Measurements from ENCODE around the gene CYP2R1. TPM values are rescaled to one million over a fixed set of nuclear protein-coding genes. Genes with fewer than 3 reads are reported as not detected.

Gene CYP2R1
- total RNA-seq, 1 donor from 2014 or later, result 22.0 TPM

- H3K4me1 Mint-ChIP-seq, result no peaks in the 10 kb centered on the region
- no peak overlapping the region for H3K4me3 Mint-ChIP-seq
- no peak for TF ChIP-seq CTCF (IDR thresholded peaks at IDR 0.05)
- ChIA-PET CTCF (no interaction called here), POLR2A (interaction anchor here (0.5 kb wide), 1 partner anchor 186 kb away, joined by 5 read pairs; no protein-coding TSS in a partner anchor)
- H3K9me3 Mint-ChIP-seq, result no peaks in the 10 kb centered on the region
- intact Hi-C loops (cut with micrococcal nuclease), result no loop called here
- H3K27ac Mint-ChIP-seq, result no peak overlapping the region
- H3K36me3 Mint-ChIP-seq (ENCODE audit: low read depth), result no peaks in the 10 kb centered on the region
- no peak for DNase-seq
- ATAC-seq (ENCODE audit: low read depth), result no peak
- peaks cover 2% of the 10 kb centered on the region for H3K27me3 Mint-ChIP-seq
These were observed 56.2 kb downstream of the CYP2R1 start for GRCh38 chr11:14835496-14836492.

Other genes starting within 250 kb of the CYP2R1 start
- 11.3 and 13.4 TPM in 2 replicates for gene PDE3B, start 248.4 kb downstream of the CYP2R1 start, total RNA-seq
- gene CALCA, start 80.1 kb upstream of the CYP2R1 start, total RNA-seq, result not detected in 2 replicates
- gene CALCB, start 181.4 kb upstream of the CYP2R1 start, total RNA-seq, result 0.35 and 0.39 TPM in 2 replicates
- not detected in 2 replicates for gene INSC, start 222.7 kb upstream of the CYP2R1 start, total RNA-seq